Tibial artery (tissue), 4 donors: Measurements from ENCODE around the gene MACROD2.

Experiments used
- DNase-seq, 2 donors: peaks; one replicate each; pipeline ENCODE4 v3.0.0-alpha.2; 2019
- H3K27ac ChIP-seq, 2 donors: fragments of 200-600 bp; sonication (generic) in 1 of 2; 1 replicate in 1 of 2; 2 replicates in 1 of 2; pipeline ENCODE4 v1.5.1; 2018 to 2019; ENCODE audit warnings: mild to moderate bottlenecking in 1 of 2
- H3K27me3 ChIP-seq, 2 donors: fragments of 200-600 bp; sonication (generic) in 1 of 2; one replicate each; pipeline versions ENCODE4 v1.5.1 to v1.6.0; 2016 to 2019
- H3K36me3 ChIP-seq, 3 donors: fragments of 200-600 bp; sonication (generic) in 2 of 3; one replicate each; pipeline ENCODE4 v1.5.1; 2016 to 2019; ENCODE audit warnings: mild to moderate bottlenecking in 2 of 3
- H3K4me1 ChIP-seq, 4 donors: fragments of 200-600 bp; sonication (generic) in 2 of 4; 1 replicate in 3 of 4; 2 replicates in 1 of 4; pipeline ENCODE4 v1.5.1; 2016 to 2019
- H3K4me3 ChIP-seq, 2 donors: fragments of 200-600 bp; sonication (generic) in 1 of 2; 1 replicate in 1 of 2; 2 replicates in 1 of 2; pipeline ENCODE4 v1.5.1; 2018 to 2019; ENCODE audit warnings: mild to moderate bottlenecking in 2 of 2
- H3K9me3 ChIP-seq, 3 donors: fragments of 200-600 bp; sonication (generic) in 1 of 3; one replicate each; pipeline ENCODE4 v1.5.1; 2016 to 2019
- intact Hi-C: fragments of 100-400 bp; cut with DNase I; formaldehyde crosslinking; loops from one replicate; pipeline ENCODE4 v1.15.0; 2023; ENCODE audit warnings: low total_unique reads
- TF ChIP-seq, protein P1 (sequence below), 2 experiments: fragments of 200-600 bp in 1 of 2; fragments of 450-650 bp in 1 of 2; IDR thresholded peaks; one replicate each; pipeline ENCODE4 v1.5.1; 2017 to 2019; ENCODE audit warnings: antibody characterized with exemption in 2 of 2, mild to moderate bottlenecking in 1 of 2, moderate library complexity in 1 of 2

Gene MACROD2

DNA sequence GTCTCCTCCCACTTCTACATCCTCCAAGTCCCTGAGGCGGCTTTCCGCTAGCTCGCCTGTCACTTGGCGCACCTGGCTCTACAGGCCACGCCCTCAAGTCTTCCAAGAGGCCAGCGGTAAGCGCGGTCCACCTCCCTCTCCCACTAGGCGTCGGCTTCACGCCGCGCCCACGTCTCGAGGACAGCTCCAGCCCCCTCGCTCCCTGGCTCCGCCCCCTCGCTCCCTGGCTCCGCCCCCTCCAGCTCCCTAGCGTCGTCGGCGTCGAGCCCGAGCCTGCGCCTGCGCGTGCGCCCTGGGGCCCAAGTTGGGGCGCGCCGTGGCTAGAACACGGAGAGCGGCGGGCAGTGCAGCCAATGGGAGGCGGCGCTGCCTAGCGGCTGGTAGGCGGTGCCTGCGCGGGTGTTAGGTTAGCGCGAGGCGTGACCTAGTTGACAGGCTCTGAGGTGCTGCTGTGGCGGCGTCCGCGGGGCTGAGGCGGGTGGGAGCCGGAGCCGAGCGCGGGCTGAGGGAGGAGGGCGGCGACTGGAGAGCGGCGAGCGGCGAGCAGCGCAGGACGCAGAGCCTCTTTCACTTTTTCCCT, at the start of gene MACROD2:
MACROD2 (plus strand) TSS at position 431 of the 580 bp plus-strand sequence.
- intact Hi-C loops: no loop called here
- DNase-seq: peak; percentile 75 to 93
- H3K27me3 ChIP-seq: no peaks in the 10 kb centered on the region
- H3K4me3 ChIP-seq: peak within 1 kb of the TSS; percentile 91 to 96
- no peaks in the 10 kb centered on the region for H3K36me3 ChIP-seq
- peaks cover 0 to 10% (median 5%) of the 10 kb centered on the region in 4 donors for H3K4me1 ChIP-seq
- TF ChIP-seq, protein P1, sequence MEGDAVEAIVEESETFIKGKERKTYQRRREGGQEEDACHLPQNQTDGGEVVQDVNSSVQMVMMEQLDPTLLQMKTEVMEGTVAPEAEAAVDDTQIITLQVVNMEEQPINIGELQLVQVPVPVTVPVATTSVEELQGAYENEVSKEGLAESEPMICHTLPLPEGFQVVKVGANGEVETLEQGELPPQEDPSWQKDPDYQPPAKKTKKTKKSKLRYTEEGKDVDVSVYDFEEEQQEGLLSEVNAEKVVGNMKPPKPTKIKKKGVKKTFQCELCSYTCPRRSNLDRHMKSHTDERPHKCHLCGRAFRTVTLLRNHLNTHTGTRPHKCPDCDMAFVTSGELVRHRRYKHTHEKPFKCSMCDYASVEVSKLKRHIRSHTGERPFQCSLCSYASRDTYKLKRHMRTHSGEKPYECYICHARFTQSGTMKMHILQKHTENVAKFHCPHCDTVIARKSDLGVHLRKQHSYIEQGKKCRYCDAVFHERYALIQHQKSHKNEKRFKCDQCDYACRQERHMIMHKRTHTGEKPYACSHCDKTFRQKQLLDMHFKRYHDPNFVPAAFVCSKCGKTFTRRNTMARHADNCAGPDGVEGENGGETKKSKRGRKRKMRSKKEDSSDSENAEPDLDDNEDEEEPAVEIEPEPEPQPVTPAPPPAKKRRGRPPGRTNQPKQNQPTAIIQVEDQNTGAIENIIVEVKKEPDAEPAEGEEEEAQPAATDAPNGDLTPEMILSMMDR (IDR thresholded peaks at IDR 0.05): peak in 1 of 2 experiments; percentile 8
- peak within 1 kb of the TSS; percentile 69 to 78 for H3K27ac ChIP-seq
- peaks cover 0 to 13% (median 9%) of the 10 kb centered on the region in 3 donors for H3K9me3 ChIP-seq

DNA sequence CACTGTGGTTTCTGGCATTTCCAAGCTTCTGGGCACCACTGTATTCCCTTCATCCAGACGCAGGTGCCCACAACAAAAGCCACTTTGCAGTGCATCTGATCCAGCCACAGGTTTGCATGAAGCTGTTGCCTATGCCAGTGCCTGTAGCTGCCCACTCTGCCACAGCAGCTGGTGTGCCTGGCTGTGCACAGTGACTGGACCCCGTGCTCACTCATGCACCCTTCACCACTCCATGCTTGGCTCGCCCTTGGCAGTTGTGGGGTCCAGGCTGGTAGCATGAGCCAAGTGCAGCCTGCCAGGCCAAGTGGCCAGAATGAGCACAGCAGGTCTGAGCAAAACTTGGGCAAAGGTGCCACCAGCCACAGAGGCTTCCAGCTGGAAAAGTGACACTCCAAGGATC, 47.6 kb upstream of the MACROD2 start:
- TF ChIP-seq, protein P1 (IDR thresholded peaks at IDR 0.05): no peak
- no peak overlapping the region for H3K27ac ChIP-seq
- intact Hi-C loops: no loop called here
- H3K9me3 ChIP-seq: no peaks in the 10 kb centered on the region
- H3K27me3 ChIP-seq: no peaks in the 10 kb centered on the region
- no peaks in the 10 kb centered on the region for H3K4me1 ChIP-seq
- no peaks in the 10 kb centered on the region for H3K36me3 ChIP-seq
- no peak for DNase-seq
- no peak overlapping the region for H3K4me3 ChIP-seq

DNA sequence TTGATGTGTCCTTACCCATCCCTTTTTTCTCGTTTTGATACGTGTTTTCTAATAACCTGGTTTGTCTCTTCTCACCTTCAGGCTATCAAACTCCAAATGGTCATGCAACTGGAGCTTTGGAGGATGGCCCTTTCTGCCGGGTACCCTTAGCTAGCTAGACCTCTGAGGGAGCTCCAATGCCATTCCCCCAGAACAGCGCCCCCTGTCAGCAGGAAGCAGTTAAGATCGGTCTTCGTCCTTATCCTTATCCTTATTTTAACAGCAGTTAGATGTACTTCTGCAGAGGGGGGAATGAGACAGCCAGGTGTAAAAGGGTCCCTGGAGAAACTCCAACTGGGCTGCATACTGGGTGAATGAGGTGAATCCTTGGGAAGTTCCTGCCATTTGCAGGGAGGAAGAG, 42.1 kb upstream of the MACROD2 start:
- no peaks in the 10 kb centered on the region for H3K27me3 ChIP-seq
- no peaks in the 10 kb centered on the region for H3K9me3 ChIP-seq
- DNase-seq: no peak
- H3K4me1 ChIP-seq: no peaks in the 10 kb centered on the region
- H3K4me3 ChIP-seq: no peak overlapping the region
- intact Hi-C loops: loop anchor here (10.0 kb wide), 1 partner anchor 128 kb away; no protein-coding TSS in a partner anchor
- TF ChIP-seq, protein P1 (IDR thresholded peaks at IDR 0.05): no peak
- no peak overlapping the region for H3K27ac ChIP-seq
- no peaks in the 10 kb centered on the region for H3K36me3 ChIP-seq

DNA sequence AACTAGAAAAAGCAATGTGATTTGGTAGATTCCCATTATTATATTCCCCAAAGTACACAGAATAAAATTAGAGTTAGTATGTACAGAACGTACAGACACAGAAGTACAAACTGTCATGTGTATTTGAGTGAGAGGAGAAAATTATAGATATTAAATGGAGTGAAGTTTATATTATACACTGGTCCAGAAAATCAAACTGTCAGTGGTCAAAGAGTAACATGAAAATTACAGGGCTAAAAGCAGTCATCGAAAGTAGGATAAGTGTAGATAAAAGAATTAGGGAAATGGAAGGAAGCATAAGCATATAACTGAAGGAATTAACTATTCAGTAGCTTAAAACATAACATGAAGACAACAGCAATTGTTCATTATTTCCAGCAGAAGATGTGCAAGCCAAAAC, 35.2 kb upstream of the MACROD2 start:
- DNase-seq: no peak
- intact Hi-C loops: no loop called here
- H3K4me3 ChIP-seq: no peak overlapping the region
- no peaks in the 10 kb centered on the region for H3K9me3 ChIP-seq
- H3K27me3 ChIP-seq: no peaks in the 10 kb centered on the region
- TF ChIP-seq, protein P1 (IDR thresholded peaks at IDR 0.05): no peak
- H3K27ac ChIP-seq: no peak overlapping the region
- no peaks in the 10 kb centered on the region for H3K36me3 ChIP-seq
- H3K4me1 ChIP-seq: no peaks in the 10 kb centered on the region

DNA sequence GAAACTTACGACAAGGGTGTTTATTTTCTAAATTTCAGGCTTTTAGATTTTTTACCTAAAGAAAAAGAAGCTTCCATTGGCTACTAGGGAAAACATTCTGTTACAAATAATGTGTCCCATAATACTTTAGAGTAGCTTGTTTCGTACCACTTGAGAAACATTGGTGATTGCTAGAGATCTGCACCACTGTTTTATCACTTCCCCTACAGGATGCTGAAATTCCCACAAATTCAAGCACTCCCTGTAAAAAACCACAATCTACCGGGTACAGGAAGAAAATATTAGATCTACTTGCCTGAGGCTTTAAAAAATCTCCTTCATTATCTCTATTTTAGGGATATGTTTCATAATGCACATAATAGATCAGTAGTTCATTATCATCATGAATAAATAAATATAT, 34.8 kb upstream of the MACROD2 start:
- intact Hi-C loops: no loop called here
- TF ChIP-seq, protein P1 (IDR thresholded peaks at IDR 0.05): no peak
- DNase-seq: no peak
- Histone ChIP-seq H3K9me3 (no peaks in the 10 kb centered on the region), H3K27me3 (no peaks in the 10 kb centered on the region), H3K27ac (no peak overlapping the region), H3K4me1 (no peaks in the 10 kb centered on the region), H3K36me3 (no peaks in the 10 kb centered on the region), H3K4me3 (no peak overlapping the region)

DNA sequence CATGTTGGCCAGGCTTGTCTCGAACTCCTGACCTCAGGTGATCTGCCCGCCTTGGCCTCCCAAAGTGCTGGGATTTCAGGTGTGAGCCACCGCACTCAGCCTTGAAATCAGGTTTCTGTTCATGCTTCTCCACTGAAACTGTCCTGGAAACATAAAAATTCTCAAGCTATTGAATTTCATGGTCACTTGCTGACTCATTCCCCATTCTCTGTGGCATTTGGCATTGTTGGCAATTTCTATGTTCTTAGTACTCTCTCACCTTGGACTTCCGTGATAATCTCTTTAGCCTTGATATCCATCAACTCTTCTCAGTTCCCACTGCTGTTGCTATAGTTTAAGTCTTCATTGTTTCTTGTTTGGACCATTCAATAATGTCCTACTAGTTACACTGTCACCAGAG, 11.1 kb upstream of the MACROD2 start:
- TF ChIP-seq, protein P1 (IDR thresholded peaks at IDR 0.05): no peak
- no peak for DNase-seq
- H3K4me1 ChIP-seq: no peaks in the 10 kb centered on the region
- no peak overlapping the region for H3K27ac ChIP-seq
- no peaks in the 10 kb centered on the region for H3K36me3 ChIP-seq
- H3K4me3 ChIP-seq: no peak overlapping the region
- no peaks in the 10 kb centered on the region for H3K27me3 ChIP-seq
- no peaks in the 10 kb centered on the region for H3K9me3 ChIP-seq
- intact Hi-C loops: no loop called here
